SU-DHL-6 (cell line): Measurements from ENCODE around the gene CPLX1.

Source experiments
- CTCF ChIP-seq: fragments of 200-600 bp; sonication (generic); IDR thresholded peaks from one replicate; pipeline ENCODE4 v1.5.1; 2017; ENCODE audit warnings: antibody characterized with exemption, mild to moderate bottlenecking, low read length, moderate library complexity; ENCODE audit not compliant: insufficient read depth, poor library complexity, severe bottlenecking
- EZH2phosphoT487 ChIP-seq: fragments of 200-600 bp; sonication (generic), shearing (Covaris generic); conservative IDR thresholded peaks from 2 replicates; pipeline ENCODE4 v1.6.1; 2018; ENCODE audit warnings: mild to moderate bottlenecking, antibody characterized with exemption, low read length, moderate library complexity, mixed read lengths

- TF ChIP-seq CTCF, result no peak
- TF ChIP-seq EZH2phosphoT487, result no peak
Measured at GRCh38 chr4:772776-773175, 53.2 kb downstream of the CPLX1 start.
